Measurements from ENCODE around the gene MCF2L2. TPM values are rescaled to one million over a fixed set of nuclear protein-coding genes. Genes with fewer than 3 reads are reported as not detected.

MCF2L2 gene
- total RNA-seq, 1 donor from 2014 or later: 2.0 TPM

DNA sequence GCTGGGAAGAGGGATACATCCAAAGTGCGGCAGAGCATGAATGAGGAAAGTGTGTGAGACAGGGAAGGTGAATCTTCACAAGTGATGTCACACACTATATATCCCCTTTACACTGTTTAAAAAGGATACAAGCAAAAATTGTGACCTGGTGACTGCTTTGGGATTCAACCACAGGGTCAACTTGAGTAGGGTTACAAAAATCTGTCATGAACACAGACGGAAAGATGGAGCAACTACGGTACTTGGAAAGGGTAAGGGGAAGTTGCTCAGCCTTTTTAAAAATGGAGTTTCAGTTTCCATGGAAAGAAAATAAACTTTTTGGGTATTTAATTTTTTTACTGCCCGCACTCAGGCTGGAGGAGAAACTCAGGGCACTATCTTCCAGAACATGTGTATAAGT is 115.1 kb downstream of the MCF2L2 start:
- no peaks in the 10 kb centered on the region for H3K27me3 ChIP-seq
- no peaks in the 10 kb centered on the region for H3K9me3 ChIP-seq
- no peaks in the 10 kb centered on the region for H3K4me1 ChIP-seq
- no peaks in the 10 kb centered on the region for H3K36me3 ChIP-seq
- TF ChIP-seq POLR2A (IDR thresholded peaks at IDR 0.05) (no peak), POLR2AphosphoS5 (IDR thresholded peaks at IDR 0.05; ENCODE audit: insufficient read depth in 1 of 2, low read depth in 1 of 2) (no peak)
- TF ChIP-seq, protein P1, sequence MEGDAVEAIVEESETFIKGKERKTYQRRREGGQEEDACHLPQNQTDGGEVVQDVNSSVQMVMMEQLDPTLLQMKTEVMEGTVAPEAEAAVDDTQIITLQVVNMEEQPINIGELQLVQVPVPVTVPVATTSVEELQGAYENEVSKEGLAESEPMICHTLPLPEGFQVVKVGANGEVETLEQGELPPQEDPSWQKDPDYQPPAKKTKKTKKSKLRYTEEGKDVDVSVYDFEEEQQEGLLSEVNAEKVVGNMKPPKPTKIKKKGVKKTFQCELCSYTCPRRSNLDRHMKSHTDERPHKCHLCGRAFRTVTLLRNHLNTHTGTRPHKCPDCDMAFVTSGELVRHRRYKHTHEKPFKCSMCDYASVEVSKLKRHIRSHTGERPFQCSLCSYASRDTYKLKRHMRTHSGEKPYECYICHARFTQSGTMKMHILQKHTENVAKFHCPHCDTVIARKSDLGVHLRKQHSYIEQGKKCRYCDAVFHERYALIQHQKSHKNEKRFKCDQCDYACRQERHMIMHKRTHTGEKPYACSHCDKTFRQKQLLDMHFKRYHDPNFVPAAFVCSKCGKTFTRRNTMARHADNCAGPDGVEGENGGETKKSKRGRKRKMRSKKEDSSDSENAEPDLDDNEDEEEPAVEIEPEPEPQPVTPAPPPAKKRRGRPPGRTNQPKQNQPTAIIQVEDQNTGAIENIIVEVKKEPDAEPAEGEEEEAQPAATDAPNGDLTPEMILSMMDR (IDR thresholded peaks at IDR 0.05): no peak
- no peak overlapping the region for H3K4me3 ChIP-seq
- no peak overlapping the region for H3K27ac ChIP-seq
- no peak for DNase-seq (ENCODE audit: extremely low spot score in 2 of 2)
- intact Hi-C loops (cut with DNase I): no loop called here

DNA sequence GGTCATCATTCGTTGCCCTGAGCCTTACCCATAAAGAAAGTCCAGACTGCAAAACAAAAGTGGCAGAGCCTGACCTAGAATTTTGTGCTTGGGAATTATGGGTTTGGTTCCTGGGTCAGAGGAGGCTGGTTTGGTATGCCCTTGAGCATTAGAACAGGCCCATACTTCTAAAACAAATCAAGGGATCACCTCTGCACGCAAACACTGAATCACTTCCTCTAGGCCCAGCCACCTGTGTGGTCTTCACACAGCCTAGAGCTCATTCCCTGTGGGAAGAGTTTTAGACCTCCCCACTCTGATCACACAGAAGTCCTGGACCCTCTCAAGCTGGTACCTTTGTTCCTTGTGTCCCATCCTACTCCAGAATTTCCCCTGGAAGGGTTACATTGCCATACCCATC is 116.0 kb downstream of the MCF2L2 start:
- Histone ChIP-seq H3K4me1 (no peaks in the 10 kb centered on the region), H3K36me3 (no peaks in the 10 kb centered on the region), H3K27me3 (no peaks in the 10 kb centered on the region), H3K4me3 (no peak overlapping the region), H3K9me3 (no peaks in the 10 kb centered on the region), H3K27ac (no peak overlapping the region)
- TF ChIP-seq, protein P1 (IDR thresholded peaks at IDR 0.05): no peak
- TF ChIP-seq POLR2AphosphoS5 (IDR thresholded peaks at IDR 0.05; ENCODE audit: insufficient read depth in 1 of 2, low read depth in 1 of 2) (no peak), POLR2A (IDR thresholded peaks at IDR 0.05) (no peak)
- intact Hi-C loops (cut with DNase I): no loop called here
- no peak for DNase-seq (ENCODE audit: extremely low spot score in 2 of 2)

DNA sequence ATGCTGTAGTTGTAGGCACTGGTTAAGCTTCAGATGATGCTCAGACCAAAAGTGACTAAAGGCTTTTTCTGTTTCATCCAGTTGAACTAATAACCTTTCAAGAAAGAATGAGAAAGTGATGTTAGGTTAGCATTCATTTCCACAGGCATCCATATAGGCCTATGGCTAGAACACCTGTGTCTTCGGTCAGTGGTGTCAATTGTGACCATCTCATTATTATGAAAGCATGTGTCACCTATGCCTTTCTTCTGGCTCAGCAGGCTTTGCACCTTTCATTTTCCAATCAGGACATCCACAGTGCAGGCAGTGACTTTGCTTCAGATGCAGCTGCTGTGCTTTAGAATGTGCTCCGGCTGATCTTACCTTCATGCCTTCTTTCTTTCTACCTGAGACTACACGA is 117.5 kb downstream of the MCF2L2 start:
- H3K4me3 ChIP-seq: no peak overlapping the region
- H3K27ac ChIP-seq: no peak overlapping the region
- no peak for DNase-seq (ENCODE audit: extremely low spot score in 2 of 2)
- TF ChIP-seq, protein P1 (IDR thresholded peaks at IDR 0.05): no peak
- TF ChIP-seq POLR2A (IDR thresholded peaks at IDR 0.05) (no peak), POLR2AphosphoS5 (IDR thresholded peaks at IDR 0.05; ENCODE audit: insufficient read depth in 1 of 2, low read depth in 1 of 2) (no peak)
- no peaks in the 10 kb centered on the region for H3K27me3 ChIP-seq
- no peaks in the 10 kb centered on the region for H3K4me1 ChIP-seq
- no peaks in the 10 kb centered on the region for H3K9me3 ChIP-seq
- H3K36me3 ChIP-seq: no peaks in the 10 kb centered on the region
- intact Hi-C loops (cut with DNase I): no loop called here

DNA sequence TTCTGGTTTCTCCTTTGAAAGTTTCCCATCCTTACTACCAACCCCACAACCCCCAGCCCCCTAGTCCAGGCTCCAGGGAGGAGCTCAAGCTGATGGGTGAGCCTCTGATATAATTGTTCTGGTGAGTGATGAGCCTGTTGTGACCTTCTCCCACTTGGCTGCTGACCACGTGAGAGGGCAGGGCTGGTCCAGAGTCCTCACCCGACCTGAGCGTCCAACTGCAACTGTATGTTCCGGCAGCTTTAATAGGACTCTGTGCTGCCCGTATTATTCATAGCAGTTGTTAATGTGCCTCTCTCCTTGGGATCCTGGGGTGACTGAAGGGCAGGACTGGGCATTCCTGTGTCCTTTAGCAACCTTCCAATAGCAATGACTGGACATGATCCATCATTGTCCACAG is 119.1 kb downstream of the MCF2L2 start:
- no peak for DNase-seq (ENCODE audit: extremely low spot score in 2 of 2)
- TF ChIP-seq, protein P1 (IDR thresholded peaks at IDR 0.05): no peak
- TF ChIP-seq POLR2A (IDR thresholded peaks at IDR 0.05) (no peak), POLR2AphosphoS5 (IDR thresholded peaks at IDR 0.05; ENCODE audit: insufficient read depth in 1 of 2, low read depth in 1 of 2) (no peak)
- no peaks in the 10 kb centered on the region for H3K36me3 ChIP-seq
- H3K4me1 ChIP-seq: no peaks in the 10 kb centered on the region
- no peak overlapping the region for H3K27ac ChIP-seq
- H3K4me3 ChIP-seq: no peak overlapping the region
- no peaks in the 10 kb centered on the region for H3K27me3 ChIP-seq
- intact Hi-C loops (cut with DNase I): no loop called here
- H3K9me3 ChIP-seq: no peaks in the 10 kb centered on the region

DNA sequence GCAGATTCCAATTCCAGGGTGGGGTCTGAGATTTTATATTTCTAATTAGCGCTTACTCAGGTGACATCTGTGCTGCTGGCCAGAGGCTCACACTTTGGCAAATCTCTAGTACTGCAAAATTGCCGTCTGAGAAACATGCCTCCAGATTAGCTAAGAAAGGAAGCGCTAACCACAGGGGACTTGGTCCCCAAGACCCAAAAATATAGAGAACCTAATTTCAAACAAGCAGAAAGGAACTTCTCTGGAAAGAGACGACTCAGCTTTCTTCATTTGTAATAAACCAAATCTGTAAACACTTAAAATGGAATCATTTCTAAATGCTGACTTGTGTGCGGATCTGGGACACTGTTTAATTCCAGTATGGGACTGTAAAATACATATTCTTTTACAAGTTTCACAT is 119.7 kb downstream of the MCF2L2 start:
- intact Hi-C loops (cut with DNase I): no loop called here
- Histone ChIP-seq H3K27ac (no peak overlapping the region), H3K4me3 (no peak overlapping the region), H3K36me3 (no peaks in the 10 kb centered on the region), H3K27me3 (no peaks in the 10 kb centered on the region), H3K4me1 (no peaks in the 10 kb centered on the region), H3K9me3 (no peaks in the 10 kb centered on the region)
- TF ChIP-seq POLR2AphosphoS5 (IDR thresholded peaks at IDR 0.05; ENCODE audit: insufficient read depth in 1 of 2, low read depth in 1 of 2): no peak
- TF ChIP-seq, protein P1 (IDR thresholded peaks at IDR 0.05): no peak
- no peak for TF ChIP-seq POLR2A (IDR thresholded peaks at IDR 0.05)
- no peak for DNase-seq (ENCODE audit: extremely low spot score in 2 of 2)

Data from vagina (tissue), 2 donors.